ENCODE results near the gene LGALS4.
A peak's percentile ranks its signal among the peaks of the same experiment; 100 is the strongest.
"Not testable (repeated sequence)": the region's sequence is repeated elsewhere in the genome, so short reads cannot be mapped to it uniquely, and the experiment has no call there.

The LGALS4 gene

GRCh38 chr19:38837656-38838121, 24.9 kb upstream of the LGALS4 start:
- no peak overlapping the region for H3K27ac ChIP-seq (ENCODE audit: low read depth, low read length)
- H3K27me3 ChIP-seq (ENCODE audit: control insufficient read depth in 1 of 2, insufficient read depth in 2 of 2, low read length in 2 of 2): no peaks in the 10 kb centered on the region
- peaks cover 1 to 15% of the 10 kb centered on the region in 2 donors for H3K4me1 ChIP-seq (ENCODE audit: control insufficient read depth in 1 of 2, insufficient read depth in 2 of 2, low read length in 2 of 2)
- H3K9me3 ChIP-seq (ENCODE audit: control insufficient read depth in 1 of 2, low read length in 2 of 2): no peaks in the 10 kb centered on the region
- H3K36me3 ChIP-seq (ENCODE audit: control insufficient read depth in 1 of 2, insufficient read depth in 2 of 2, low read length in 2 of 2): peaks cover 60 to 74% of the 10 kb centered on the region in 2 donors
- no peak overlapping the region for H3K9ac ChIP-seq (ENCODE audit: low read depth in 1 of 2, low read length in 2 of 2)
- H3K4me3 ChIP-seq (ENCODE audit: low read depth in 1 of 2, low read length in 2 of 2): no peak overlapping the region

DNA sequence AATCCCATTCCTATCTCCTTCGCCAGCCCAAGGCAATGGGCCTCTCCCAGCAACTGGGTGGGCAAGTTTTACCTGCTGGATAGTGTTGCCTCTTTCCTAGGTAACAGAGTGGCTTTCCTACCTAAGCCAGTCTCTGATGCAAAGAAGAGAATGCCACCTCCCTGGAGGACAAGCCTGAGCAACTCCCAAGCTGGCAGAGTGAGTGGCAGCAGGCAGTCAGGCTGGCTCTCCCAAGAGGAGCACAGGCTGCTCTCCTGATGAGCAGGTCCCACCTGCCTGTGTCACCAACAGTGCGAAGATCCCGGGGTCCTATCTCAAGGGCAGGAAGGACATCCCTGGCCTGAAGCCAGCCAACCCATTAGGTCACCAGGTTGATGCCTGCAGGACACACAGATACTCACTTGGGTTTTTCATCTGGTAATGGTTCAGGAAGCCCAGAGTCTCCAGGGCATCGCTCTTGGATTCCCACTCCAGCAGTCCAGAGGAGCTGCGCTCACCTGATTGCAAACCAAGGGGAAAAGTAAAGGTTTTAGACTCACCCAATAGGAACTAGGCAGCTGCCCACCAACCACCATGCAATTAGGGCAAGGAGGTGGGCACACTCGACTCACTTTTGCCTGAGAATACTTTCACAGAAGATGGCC, 24.4 kb upstream of the LGALS4 start:
- H3K4me3 ChIP-seq (ENCODE audit: low read depth in 1 of 2, low read length in 2 of 2): no peak overlapping the region
- peak overlapping the region in 1 of 2 donors; percentile 18 for H3K9ac ChIP-seq (ENCODE audit: low read depth in 1 of 2, low read length in 2 of 2)
- no peak overlapping the region for H3K27ac ChIP-seq (ENCODE audit: low read depth, low read length)
- peaks cover 54 to 69% of the 10 kb centered on the region in 2 donors for H3K36me3 ChIP-seq (ENCODE audit: control insufficient read depth in 1 of 2, insufficient read depth in 2 of 2, low read length in 2 of 2)
- H3K4me1 ChIP-seq (ENCODE audit: control insufficient read depth in 1 of 2, insufficient read depth in 2 of 2, low read length in 2 of 2): peaks cover 5 to 17% of the 10 kb centered on the region in 2 donors
- H3K27me3 ChIP-seq (ENCODE audit: control insufficient read depth in 1 of 2, insufficient read depth in 2 of 2, low read length in 2 of 2): no peaks in the 10 kb centered on the region
- H3K9me3 ChIP-seq (ENCODE audit: control insufficient read depth in 1 of 2, low read length in 2 of 2): no peaks in the 10 kb centered on the region

- H3K27me3 ChIP-seq (ENCODE audit: control insufficient read depth in 1 of 2, insufficient read depth in 2 of 2, low read length in 2 of 2): no peaks in the 10 kb centered on the region
- peaks cover 7 to 15% of the 10 kb centered on the region in 2 donors for H3K4me1 ChIP-seq (ENCODE audit: control insufficient read depth in 1 of 2, insufficient read depth in 2 of 2, low read length in 2 of 2)
- no peaks in the 10 kb centered on the region for H3K9me3 ChIP-seq (ENCODE audit: control insufficient read depth in 1 of 2, low read length in 2 of 2)
- peak overlapping the region in 1 of 2 donors; percentile 18 for H3K9ac ChIP-seq (ENCODE audit: low read depth in 1 of 2, low read length in 2 of 2)
- no peak overlapping the region for H3K4me3 ChIP-seq (ENCODE audit: low read depth in 1 of 2, low read length in 2 of 2)
- no peak overlapping the region for H3K27ac ChIP-seq (ENCODE audit: low read depth, low read length)
- H3K36me3 ChIP-seq (ENCODE audit: control insufficient read depth in 1 of 2, insufficient read depth in 2 of 2, low read length in 2 of 2): peaks cover 49 to 62% of the 10 kb centered on the region in 2 donors
Observed at GRCh38 chr19:38836159-38836982, 23.6 kb upstream of the LGALS4 start.

DNA sequence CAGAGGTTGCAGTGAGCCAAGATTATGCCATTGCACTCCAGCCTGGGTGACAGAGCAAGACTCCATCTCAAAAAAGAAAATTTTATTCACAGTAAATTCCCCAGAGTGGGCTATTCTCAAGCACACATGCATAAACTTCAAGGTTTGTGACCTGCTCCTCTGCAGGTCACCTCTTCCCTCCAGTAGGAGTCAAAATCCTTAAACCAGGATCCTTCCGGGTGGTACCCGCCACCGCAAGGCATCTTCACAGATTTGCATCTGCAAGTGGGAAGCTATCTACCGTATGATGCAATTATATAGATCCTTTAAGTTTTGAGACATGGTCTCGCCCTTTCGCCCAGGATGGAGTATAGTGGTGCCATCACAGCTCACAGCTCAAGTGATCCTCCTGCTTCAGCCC, 21.8 kb upstream of the LGALS4 start:
- no peak overlapping the region for H3K4me3 ChIP-seq (ENCODE audit: low read depth in 1 of 2, low read length in 2 of 2)
- H3K27me3 ChIP-seq (ENCODE audit: control insufficient read depth in 1 of 2, insufficient read depth in 2 of 2, low read length in 2 of 2): no peaks in the 10 kb centered on the region
- no peak overlapping the region for H3K9ac ChIP-seq (ENCODE audit: low read depth in 1 of 2, low read length in 2 of 2)
- H3K9me3 ChIP-seq (ENCODE audit: control insufficient read depth in 1 of 2, low read length in 2 of 2): no peaks in the 10 kb centered on the region
- H3K4me1 ChIP-seq (ENCODE audit: control insufficient read depth in 1 of 2, insufficient read depth in 2 of 2, low read length in 2 of 2): peaks cover 12 to 20% of the 10 kb centered on the region in 2 donors
- H3K36me3 ChIP-seq (ENCODE audit: control insufficient read depth in 1 of 2, insufficient read depth in 2 of 2, low read length in 2 of 2): peaks cover 36 to 54% of the 10 kb centered on the region in 2 donors
- no peak overlapping the region for H3K27ac ChIP-seq (ENCODE audit: low read depth, low read length)

- no peak overlapping the region for H3K4me3 ChIP-seq (ENCODE audit: low read depth in 1 of 2, low read length in 2 of 2)
- H3K9me3 ChIP-seq (ENCODE audit: control insufficient read depth in 1 of 2, low read length in 2 of 2): no peaks in the 10 kb centered on the region
- no peak overlapping the region for H3K9ac ChIP-seq (ENCODE audit: low read depth in 1 of 2, low read length in 2 of 2)
- H3K36me3 ChIP-seq (ENCODE audit: control insufficient read depth in 1 of 2, insufficient read depth in 2 of 2, low read length in 2 of 2): peaks cover 31 to 49% of the 10 kb centered on the region in 2 donors
- H3K27ac ChIP-seq (ENCODE audit: low read depth, low read length): no peak overlapping the region
- H3K4me1 ChIP-seq (ENCODE audit: control insufficient read depth in 1 of 2, insufficient read depth in 2 of 2, low read length in 2 of 2): peaks cover 12 to 20% of the 10 kb centered on the region in 2 donors
- H3K27me3 ChIP-seq (ENCODE audit: control insufficient read depth in 1 of 2, insufficient read depth in 2 of 2, low read length in 2 of 2): no peaks in the 10 kb centered on the region
Observed at GRCh38 chr19:38834104-38834490, 21.4 kb upstream of the LGALS4 start.

DNA sequence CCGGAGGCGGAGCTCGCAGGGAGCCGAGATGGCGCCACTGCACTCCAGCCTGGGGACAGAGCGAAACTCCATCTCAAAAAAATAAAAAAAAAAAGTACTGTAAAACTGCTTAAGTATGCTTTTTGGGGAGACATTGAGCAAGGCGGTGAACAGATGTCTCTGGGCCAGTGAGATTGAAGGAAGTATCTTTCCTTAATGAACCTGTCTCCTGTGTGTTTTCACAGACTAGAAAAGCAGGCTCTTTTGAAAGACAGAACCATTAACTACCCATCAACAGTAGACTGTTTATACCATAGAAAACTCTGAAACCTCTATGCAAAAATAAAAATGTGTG, 20.3 kb upstream of the LGALS4 start:
- Histone ChIP-seq H3K9ac (ENCODE audit: low read depth in 1 of 2, low read length in 2 of 2) (no peak overlapping the region), H3K27ac (ENCODE audit: low read depth, low read length) (no peak overlapping the region), H3K4me3 (ENCODE audit: low read depth in 1 of 2, low read length in 2 of 2) (no peak overlapping the region), H3K27me3 (ENCODE audit: control insufficient read depth in 1 of 2, insufficient read depth in 2 of 2, low read length in 2 of 2) (no peaks in the 10 kb centered on the region), H3K4me1 (ENCODE audit: control insufficient read depth in 1 of 2, insufficient read depth in 2 of 2, low read length in 2 of 2) (peaks cover 12 to 20% of the 10 kb centered on the region in 2 donors), H3K36me3 (ENCODE audit: control insufficient read depth in 1 of 2, insufficient read depth in 2 of 2, low read length in 2 of 2) (peaks cover 21 to 38% of the 10 kb centered on the region in 2 donors), H3K9me3 (ENCODE audit: control insufficient read depth in 1 of 2, low read length in 2 of 2) (no peaks in the 10 kb centered on the region)

GRCh38 chr19:38831142-38831605, 18.4 kb upstream of the LGALS4 start:
- Histone ChIP-seq H3K36me3 (ENCODE audit: control insufficient read depth in 1 of 2, insufficient read depth in 2 of 2, low read length in 2 of 2) (peaks cover 14 to 31% of the 10 kb centered on the region in 2 donors), H3K4me1 (ENCODE audit: control insufficient read depth in 1 of 2, insufficient read depth in 2 of 2, low read length in 2 of 2) (peaks cover 24 to 25% of the 10 kb centered on the region in 2 donors), H3K27me3 (ENCODE audit: control insufficient read depth in 1 of 2, insufficient read depth in 2 of 2, low read length in 2 of 2) (no peaks in the 10 kb centered on the region), H3K27ac (ENCODE audit: low read depth, low read length) (peak overlapping the region; percentile 95), H3K4me3 (ENCODE audit: low read depth in 1 of 2, low read length in 2 of 2) (peak overlapping the region; percentile 80 to 83), H3K9ac (ENCODE audit: low read depth in 1 of 2, low read length in 2 of 2) (peak overlapping the region; percentile 80 to 93), H3K9me3 (ENCODE audit: control insufficient read depth in 1 of 2, low read length in 2 of 2) (no peaks in the 10 kb centered on the region)

GRCh38 chr19:38830039-38830733, 17.4 kb upstream of the LGALS4 start:
- no peaks in the 10 kb centered on the region for H3K27me3 ChIP-seq (ENCODE audit: control insufficient read depth in 1 of 2, insufficient read depth in 2 of 2, low read length in 2 of 2)
- H3K9ac ChIP-seq (ENCODE audit: low read depth in 1 of 2, low read length in 2 of 2): peak overlapping the region; percentile 80 to 93
- peaks cover 25 to 26% of the 10 kb centered on the region in 2 donors for H3K4me1 ChIP-seq (ENCODE audit: control insufficient read depth in 1 of 2, insufficient read depth in 2 of 2, low read length in 2 of 2)
- H3K27ac ChIP-seq (ENCODE audit: low read depth, low read length): no peak overlapping the region
- H3K36me3 ChIP-seq (ENCODE audit: control insufficient read depth in 1 of 2, insufficient read depth in 2 of 2, low read length in 2 of 2): peaks cover 11 to 25% of the 10 kb centered on the region in 2 donors
- H3K4me3 ChIP-seq (ENCODE audit: low read depth in 1 of 2, low read length in 2 of 2): peak overlapping the region; percentile 80 to 83
- no peaks in the 10 kb centered on the region for H3K9me3 ChIP-seq (ENCODE audit: control insufficient read depth in 1 of 2, low read length in 2 of 2)

- H3K27ac ChIP-seq (ENCODE audit: low read depth, low read length); H3K27me3 ChIP-seq (ENCODE audit: control insufficient read depth in 1 of 2, insufficient read depth in 2 of 2, low read length in 2 of 2); H3K9me3 ChIP-seq (ENCODE audit: control insufficient read depth in 1 of 2, low read length in 2 of 2); H3K4me3 ChIP-seq (ENCODE audit: low read depth in 1 of 2, low read length in 2 of 2); H3K9ac ChIP-seq (ENCODE audit: low read depth in 1 of 2, low read length in 2 of 2): not testable (repeated sequence)
- Histone ChIP-seq H3K4me1 (ENCODE audit: control insufficient read depth in 1 of 2, insufficient read depth in 2 of 2, low read length in 2 of 2) (peaks cover 25 to 26% of the 10 kb centered on the region in 2 donors), H3K36me3 (ENCODE audit: control insufficient read depth in 1 of 2, insufficient read depth in 2 of 2, low read length in 2 of 2) (peaks cover 11 to 23% of the 10 kb centered on the region in 2 donors)
Observed at GRCh38 chr19:38829203-38829602, 16.5 kb upstream of the LGALS4 start.

All from duodenal mucosa (tissue), 2 donors.